ENCODE measurements around the gene SPHK2.

- TF ChIP-seq, protein P1, sequence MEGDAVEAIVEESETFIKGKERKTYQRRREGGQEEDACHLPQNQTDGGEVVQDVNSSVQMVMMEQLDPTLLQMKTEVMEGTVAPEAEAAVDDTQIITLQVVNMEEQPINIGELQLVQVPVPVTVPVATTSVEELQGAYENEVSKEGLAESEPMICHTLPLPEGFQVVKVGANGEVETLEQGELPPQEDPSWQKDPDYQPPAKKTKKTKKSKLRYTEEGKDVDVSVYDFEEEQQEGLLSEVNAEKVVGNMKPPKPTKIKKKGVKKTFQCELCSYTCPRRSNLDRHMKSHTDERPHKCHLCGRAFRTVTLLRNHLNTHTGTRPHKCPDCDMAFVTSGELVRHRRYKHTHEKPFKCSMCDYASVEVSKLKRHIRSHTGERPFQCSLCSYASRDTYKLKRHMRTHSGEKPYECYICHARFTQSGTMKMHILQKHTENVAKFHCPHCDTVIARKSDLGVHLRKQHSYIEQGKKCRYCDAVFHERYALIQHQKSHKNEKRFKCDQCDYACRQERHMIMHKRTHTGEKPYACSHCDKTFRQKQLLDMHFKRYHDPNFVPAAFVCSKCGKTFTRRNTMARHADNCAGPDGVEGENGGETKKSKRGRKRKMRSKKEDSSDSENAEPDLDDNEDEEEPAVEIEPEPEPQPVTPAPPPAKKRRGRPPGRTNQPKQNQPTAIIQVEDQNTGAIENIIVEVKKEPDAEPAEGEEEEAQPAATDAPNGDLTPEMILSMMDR (IDR thresholded peaks at IDR 0.05; ENCODE audit: borderline replicate concordance, extremely low read depth, low read length, poor library complexity, severe bottlenecking) = no peak
- no peak for TF ChIP-seq EZH2 (IDR thresholded peaks at IDR 0.05; ENCODE audit: borderline replicate concordance, low read depth, low read length, severe bottlenecking)
Measured at GRCh38 chr19:48628486-48629296, 9.4 kb downstream of the SPHK2 start.

All from DND-41 (cell line).